GM23338 (cell line): ENCODE results near the gene ATP8A2. TPM values are rescaled to one million over a fixed set of nuclear protein-coding genes. Genes with fewer than 3 reads are reported as not detected.

ENCODE experiments used
- ATAC-seq: fragments of 200-7000 bp; cut with Tn5 transposase; 3 replicates; pipeline ENCODE4 v1.9.1; 2020
- DNase-seq: peaks from one replicate; pipeline ENCODE4 v3.0.0-alpha.2; 2015; ENCODE audit warnings: low spot score
- H2AFZ ChIP-seq: fragments of 200-600 bp; sonication (generic); 2 replicates; pipeline ENCODE4 v1.8.0; 2016; ENCODE audit warnings: antibody characterized with exemption, mild to moderate bottlenecking, moderate library complexity
- H3F3A ChIP-seq: fragments of 200-600 bp; sonication (generic); replicated peaks from 2 replicates; pipeline ENCODE4 v1.8.0; 2017; ENCODE audit warnings: antibody characterized with exemption, mixed run types, low read depth
- H3K27ac ChIP-seq: fragments of 200-600 bp; sonication (generic); 2 replicates; pipeline ENCODE4 v1.6.1; 2016; ENCODE audit warnings: low read depth
- H3K27me3 ChIP-seq: fragments of 200-600 bp; sonication (generic); 2 replicates; pipeline ENCODE4 v1.8.0; 2016; ENCODE audit warnings: mild to moderate bottlenecking, mixed run types, moderate library complexity; ENCODE audit not compliant: insufficient read depth
- H3K36me3 ChIP-seq: fragments of 200-600 bp; sonication (generic); 2 replicates; pipeline ENCODE4 v1.8.0; 2016; ENCODE audit warnings: mild to moderate bottlenecking; ENCODE audit not compliant: insufficient read depth
- H3K4me1 ChIP-seq: fragments of 200-600 bp; sonication (generic); 2 replicates; pipeline ENCODE4 v1.8.0; 2016; ENCODE audit warnings: mild to moderate bottlenecking, moderate library complexity; ENCODE audit not compliant: insufficient read depth
- H3K4me2 ChIP-seq: fragments of 200-600 bp; sonication (generic); 2 replicates; pipeline ENCODE4 v1.7.1; 2017; ENCODE audit warnings: mixed run types
- H3K4me3 ChIP-seq: fragments of 200-600 bp; sonication (generic); 2 replicates; pipeline ENCODE4 v1.6.1; 2016; ENCODE audit warnings: mixed run types
- H3K79me2 ChIP-seq: fragments of 200-600 bp; sonication (generic); replicated peaks from 2 replicates; pipeline ENCODE4 v1.8.0; 2017; ENCODE audit warnings: mild to moderate bottlenecking; ENCODE audit not compliant: insufficient read depth
- H3K9me2 ChIP-seq: fragments of 200-600 bp; sonication (generic); 2 replicates; pipeline ENCODE4 v1.8.0; 2017; ENCODE audit not compliant: insufficient read depth
- H4K20me1 ChIP-seq: fragments of 200-600 bp; sonication (generic); replicated peaks from 2 replicates; pipeline ENCODE4 v1.8.0; 2017; ENCODE audit warnings: mild to moderate bottlenecking; ENCODE audit not compliant: insufficient read depth
- H3K27ac Mint-ChIP-seq: 2 replicates; pipeline ENCODE4 v1.8.0; 2020; ENCODE audit warnings: inconsistent platforms, mild to moderate bottlenecking, moderate library complexity, mixed read lengths
- H3K27me3 Mint-ChIP-seq: 3 replicates; pipeline ENCODE4 v1.8.0; 2022; ENCODE audit warnings: low read depth, mild to moderate bottlenecking, moderate library complexity, mixed read lengths, inconsistent platforms; ENCODE audit not compliant: insufficient read depth, poor library complexity
- H3K36me3 Mint-ChIP-seq: 3 replicates; pipeline ENCODE4 v1.8.0; 2021; ENCODE audit warnings: low read depth, mild to moderate bottlenecking, inconsistent platforms, moderate library complexity, mixed read lengths
- H3K4me1 Mint-ChIP-seq: 3 replicates; pipeline ENCODE4 v1.8.0; 2020; ENCODE audit warnings: mild to moderate bottlenecking, inconsistent platforms, mixed read lengths
- H3K4me3 Mint-ChIP-seq: 3 replicates; pipeline ENCODE4 v1.8.0; 2021; ENCODE audit warnings: moderate library complexity, mild to moderate bottlenecking, inconsistent platforms, mixed read lengths
- H3K9me3 Mint-ChIP-seq: 3 replicates; pipeline ENCODE4 v1.8.0; 2020; ENCODE audit warnings: moderate library complexity, mild to moderate bottlenecking, inconsistent platforms, mixed read lengths
- CTCF ChIP-seq, 2 experiments: fragments of 200-600 bp in 1 of 2; sonication (generic) in 1 of 2; conservative IDR thresholded peaks; 2 replicates each; pipeline versions ENCODE4 v1.5.1 to v1.6.1; 2016 to 2017; ENCODE audit warnings: antibody characterized with exemption in 2 of 2, low read depth in 2 of 2, mild to moderate bottlenecking in 2 of 2, moderate library complexity in 1 of 2
- ETS1 ChIP-seq: IDR thresholded peaks from 2 replicates; pipeline ENCODE4 v1.6.1; 2016; ENCODE audit warnings: antibody characterized with exemption
- EZH2 ChIP-seq: fragments of 200-600 bp; sonication (generic); IDR thresholded peaks from one replicate; pipeline ENCODE4 v1.8.0; 2017; ENCODE audit warnings: antibody characterized with exemption, mild to moderate bottlenecking, low read depth; ENCODE audit not compliant: unreplicated experiment
- EZH2phosphoT487 ChIP-seq: fragments of 200-600 bp; sonication (generic); IDR thresholded peaks from one replicate; pipeline ENCODE4 v1.8.1; 2018; ENCODE audit warnings: antibody characterized with exemption; ENCODE audit not compliant: unreplicated experiment
- JUNB ChIP-seq: IDR thresholded peaks from one replicate; pipeline ENCODE4 v1.6.1; 2016; ENCODE audit warnings: antibody characterized with exemption; ENCODE audit not compliant: unreplicated experiment
- NANOG ChIP-seq: IDR thresholded peaks from 2 replicates; pipeline ENCODE4 v1.6.1; 2016; ENCODE audit warnings: antibody characterized with exemption, borderline replicate concordance
- POLR2AphosphoS5 ChIP-seq: IDR thresholded peaks from 2 replicates; pipeline ENCODE4 v1.6.1; 2016; ENCODE audit warnings: antibody characterized with exemption, low read depth
- REST ChIP-seq: IDR thresholded peaks from one replicate; pipeline ENCODE4 v1.6.1; 2018; ENCODE audit warnings: antibody characterized with exemption; ENCODE audit not compliant: unreplicated experiment
- STAT1 ChIP-seq: IDR thresholded peaks from one replicate; pipeline ENCODE4 v1.6.1; 2016; ENCODE audit warnings: antibody characterized with exemption; ENCODE audit not compliant: unreplicated experiment
- ZNF114 ChIP-seq: fragments of 250-450 bp; sonication (Bioruptor Pico); IDR thresholded peaks from 2 replicates; pipeline ENCODE4 v1.5.0; 2020; ENCODE audit warnings: mild to moderate bottlenecking, moderate library complexity
- ZNF331 ChIP-seq: fragments of 250-450 bp; sonication (Bioruptor Pico); IDR thresholded peaks from 2 replicates; pipeline ENCODE4 v1.5.0; 2020; ENCODE audit warnings: low read depth, mild to moderate bottlenecking, moderate library complexity
- polyA plus RNA-seq: library from polyadenylated mRNA; unstranded; fragments of >200 nt; fragmentation: Nextera tagmentation; extraction: Ambion mirVana; gene quantifications from 2 replicates; pipeline ENCODE4 v1.2.1, GENCODE V29; 2016
- total RNA-seq: library from RNA; depleted of rRNA; stranded (reverse); fragments of >200 nt; shearing (Covaris generic); gene quantifications from 2 replicates; pipeline ENCODE4 v1.2.3, GENCODE V29; 2014

Gene ATP8A2
- total and polyA plus RNA-seq, 2 experiments from 2014 or later, result 5.7 to 8.8 TPM

GRCh38 chr13:25927932-25928331, 556.2 kb downstream of the ATP8A2 start:
- Histone ChIP-seq H3K4me1 (peaks cover 36% of the 10 kb centered on the region), H3K4me3 (no peak overlapping the region), H4K20me1 (no peaks in the 10 kb centered on the region), H3K4me2 (no peak overlapping the region), H3K27me3 (no peaks in the 10 kb centered on the region), H3F3A (no peaks in the 10 kb centered on the region), H3K79me2 (no peaks in the 10 kb centered on the region), H3K27ac (no peak overlapping the region), H2AFZ (no peak overlapping the region), H3K36me3 (no peaks in the 10 kb centered on the region), H3K9me2 (no peaks in the 10 kb centered on the region)
- DNase-seq, result no peak
- H3K4me1 Mint-ChIP-seq, result peaks cover 52% of the 10 kb centered on the region
- no peak overlapping the region for H3K4me3 Mint-ChIP-seq
- no peak for ATAC-seq
- H3K27me3 Mint-ChIP-seq, result peaks cover 9% of the 10 kb centered on the region
- H3K27ac Mint-ChIP-seq, result no peak overlapping the region
- H3K36me3 Mint-ChIP-seq, result no peaks in the 10 kb centered on the region
- TF ChIP-seq CTCF (conservative IDR thresholded peaks at IDR 0.05; ENCODE audit: low read depth in 2 of 2), result no peak
- TF ChIP-seq JUNB, result no peak
- TF ChIP-seq STAT1, result no peak
- TF ChIP-seq ZNF114 (CRISPR knock-in tag), result no peak
- TF ChIP-seq NANOG, result no peak
- TF ChIP-seq POLR2AphosphoS5, result no peak
- TF ChIP-seq REST, result no peak
- no peak for TF ChIP-seq ZNF331 (CRISPR knock-in tag)
- no peaks in the 10 kb centered on the region for H3K9me3 Mint-ChIP-seq

GRCh38 chr13:25928941-25929505, 557.2 kb downstream of the ATP8A2 start:
- H3K9me2 ChIP-seq, result no peaks in the 10 kb centered on the region
- Mint-ChIP-seq H3K27me3 (peaks cover 13% of the 10 kb centered on the region), H3K4me1 (peaks cover 44% of the 10 kb centered on the region), H3K36me3 (no peaks in the 10 kb centered on the region), H3K4me3 (no peak overlapping the region), H3K9me3 (no peaks in the 10 kb centered on the region), H3K27ac (no peak overlapping the region)
- peaks cover 28% of the 10 kb centered on the region for H3K4me1 ChIP-seq
- no peaks in the 10 kb centered on the region for H3K79me2 ChIP-seq
- no peak for DNase-seq
- no peaks in the 10 kb centered on the region for H3K36me3 ChIP-seq
- H3K27me3 ChIP-seq, result no peaks in the 10 kb centered on the region
- H3K4me2 ChIP-seq, result no peak overlapping the region
- H3F3A ChIP-seq, result no peaks in the 10 kb centered on the region
- no peak overlapping the region for H2AFZ ChIP-seq
- H4K20me1 ChIP-seq, result no peaks in the 10 kb centered on the region
- no peak for ATAC-seq
- H3K27ac ChIP-seq, result no peak overlapping the region
- H3K4me3 ChIP-seq, result no peak overlapping the region
- TF ChIP-seq STAT1 (no peak), NANOG (no peak), JUNB (no peak), CTCF (conservative IDR thresholded peaks at IDR 0.05; ENCODE audit: low read depth in 2 of 2) (no peak), ZNF331 (CRISPR knock-in tag) (no peak), EZH2 (no peak), ETS1 (no peak), REST (no peak), EZH2phosphoT487 (no peak)
